Activated T-cell treated with anti-CD3 and anti-CD28 coated beads for 1 hour (primary cell): ENCODE data around the gene SDHA.

Source experiments
- DNase-seq: peaks from one replicate; pipeline ENCODE4 v3.0.0-alpha.2; 2020; ENCODE audit warnings: low read depth

SDHA gene

GRCh38 chr5:217494-218456, at the start of gene SDHA, which contains the start of gene CCDC127:
Gene SDHA (plus strand): TSS chr5:218320. CDS start chr5:218356, 36 bp downstream.
Gene CCDC127 (minus strand): TSS chr5:218153. CDS start chr5:216849, 1,304 bp downstream.
- peak; percentile 99 for DNase-seq

DNA sequence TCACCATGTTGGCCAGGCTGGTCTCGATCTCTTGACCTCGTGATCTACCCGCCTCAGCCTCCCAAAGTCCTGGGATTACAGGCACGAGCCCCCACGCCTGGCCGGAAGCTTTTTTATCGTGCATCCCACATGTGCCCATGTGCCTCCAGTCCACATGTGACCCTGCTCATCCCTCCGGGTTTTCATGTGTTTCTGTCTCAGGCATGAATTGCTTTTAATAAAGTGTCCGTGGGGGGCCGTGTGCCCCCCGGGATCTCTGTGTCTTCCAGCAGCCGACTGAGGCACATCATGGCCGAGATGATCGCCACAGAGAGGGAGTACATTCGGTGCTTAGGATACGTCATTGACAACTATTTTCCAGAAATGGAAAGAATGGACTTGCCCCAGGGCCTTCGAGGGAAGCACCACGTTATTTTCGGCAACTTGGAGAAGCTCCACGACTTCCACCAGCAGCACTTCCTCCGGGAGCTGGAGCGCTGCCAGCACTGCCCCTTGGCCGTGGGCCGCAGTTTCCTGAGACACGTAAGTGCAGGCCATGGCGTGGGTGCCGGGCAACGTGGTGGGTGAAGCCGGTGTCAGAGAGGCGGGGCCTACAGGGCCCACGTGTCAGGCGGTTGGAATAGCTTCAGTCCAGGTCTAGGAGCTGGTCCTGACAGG, 48.9 kb upstream of the SDHA start:
- no peak for DNase-seq

- DNase-seq = no peak
Measured at GRCh38 chr5:169728-170094, 48.4 kb upstream of the SDHA start.

GRCh38 chr5:170971-171800, 46.9 kb upstream of the SDHA start:
- DNase-seq = no peak

DNA sequence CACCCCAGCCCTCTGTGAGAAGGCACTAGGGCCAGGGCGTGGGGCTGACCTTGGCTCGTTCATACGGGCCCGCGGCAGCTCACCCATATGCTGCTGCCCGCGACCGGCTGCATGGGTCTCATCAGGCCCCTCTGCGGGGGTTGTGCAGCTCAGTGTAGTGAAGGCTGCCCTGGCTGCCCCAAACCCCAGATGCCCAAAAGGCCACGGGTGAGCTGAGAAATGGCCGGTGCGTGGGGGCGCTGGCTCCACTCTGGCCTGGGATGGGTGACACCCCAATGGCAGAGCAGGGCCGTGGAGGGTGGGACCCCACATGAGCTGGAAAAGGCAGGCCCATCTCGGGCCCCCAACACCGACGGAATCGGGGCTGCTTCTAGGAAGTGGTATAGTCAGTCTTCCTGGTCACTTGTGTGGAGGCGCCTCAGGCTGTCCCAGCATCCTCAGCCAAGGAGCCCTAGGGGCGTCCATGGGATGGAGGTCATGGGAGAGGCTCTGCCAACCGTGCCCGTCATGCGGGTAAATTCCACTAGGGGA, 46.3 kb upstream of the SDHA start:
- no peak for DNase-seq

DNA sequence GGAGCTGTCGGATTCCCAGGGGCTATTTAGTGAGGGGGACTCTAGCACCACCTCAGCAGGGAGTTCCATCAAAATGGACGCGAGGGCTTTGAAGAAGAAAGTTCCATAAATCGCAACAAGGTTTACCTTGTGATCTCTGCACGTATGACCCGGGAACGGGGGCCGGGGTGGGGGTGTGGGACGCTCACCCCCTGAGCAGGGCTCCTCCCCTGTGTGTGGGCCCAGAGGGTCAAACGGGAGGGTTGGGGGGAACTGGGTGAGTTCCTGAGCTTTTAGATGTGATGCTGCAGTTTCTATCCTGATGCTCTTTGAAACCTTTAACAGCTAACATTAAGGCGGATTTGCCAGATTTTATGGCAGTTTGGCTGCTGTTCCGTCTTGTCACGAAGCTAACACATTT, 45.7 kb upstream of the SDHA start:
- DNase-seq = no peak

DNA sequence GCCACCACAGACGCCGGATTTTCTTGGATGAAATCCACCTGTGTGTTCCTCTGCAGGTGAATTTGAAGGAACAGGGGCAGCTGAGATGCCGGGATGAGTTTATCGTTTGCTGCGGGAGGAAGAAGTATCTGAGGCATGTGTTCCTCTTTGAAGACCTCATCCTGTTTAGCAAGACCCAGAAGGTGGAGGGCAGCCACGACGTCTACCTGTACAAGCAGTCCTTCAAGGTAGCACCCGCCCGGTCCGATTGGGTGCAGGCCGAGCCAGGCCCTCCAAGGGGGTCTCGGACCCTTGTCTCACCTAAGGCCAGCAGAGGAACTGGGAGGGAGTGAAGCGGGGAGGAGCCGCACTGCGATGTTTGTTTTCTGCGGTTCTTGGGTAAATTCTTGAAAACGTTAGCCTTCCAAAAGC, 45.3 kb upstream of the SDHA start:
- DNase-seq = no peak

- no peak for DNase-seq
Measured at GRCh38 chr5:173392-174290, 44.5 kb upstream of the SDHA start.

- no peak for DNase-seq
Measured at GRCh38 chr5:174291-174600, 43.9 kb upstream of the SDHA start.

- no peak for DNase-seq
Measured at GRCh38 chr5:174876-175465, 43.1 kb upstream of the SDHA start.

GRCh38 chr5:176296-176823, 41.8 kb upstream of the SDHA start:
- DNase-seq = no peak

- DNase-seq = no peak
Measured at GRCh38 chr5:178110-178509, 40.0 kb upstream of the SDHA start.

- no peak for DNase-seq
Measured at GRCh38 chr5:179401-179800, 38.7 kb upstream of the SDHA start.

DNA sequence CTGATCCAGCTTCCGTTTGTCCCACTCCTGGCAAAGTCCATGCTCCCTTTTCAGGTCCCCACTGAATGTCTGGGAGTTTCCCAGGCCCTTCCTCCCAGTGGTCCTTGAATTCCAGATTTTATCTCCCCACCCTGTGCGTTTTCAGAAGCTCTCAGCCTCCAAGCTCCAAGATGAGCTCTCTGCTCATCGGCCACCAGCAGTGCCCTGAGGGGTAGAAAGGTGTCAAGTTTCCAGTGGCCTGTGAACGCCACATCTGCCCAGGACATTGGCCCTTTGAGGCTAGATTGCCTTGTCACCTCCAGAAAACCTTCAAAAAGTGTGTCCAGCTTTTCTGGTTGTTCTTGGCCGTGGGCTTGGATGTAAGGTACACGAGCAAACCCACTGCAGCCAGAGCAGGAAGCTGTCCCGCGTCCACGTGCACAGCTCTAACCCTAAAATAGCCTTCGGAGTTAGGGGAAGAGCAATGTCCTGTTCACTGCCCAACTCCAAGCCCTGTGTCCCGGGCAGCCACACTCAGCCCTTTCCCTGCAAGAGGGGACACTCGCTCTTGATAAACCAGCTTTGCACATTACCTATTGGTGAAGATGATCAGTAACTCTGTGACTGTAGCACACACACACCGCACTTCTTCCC, 37.7 kb upstream of the SDHA start:
- DNase-seq = no peak

DNA sequence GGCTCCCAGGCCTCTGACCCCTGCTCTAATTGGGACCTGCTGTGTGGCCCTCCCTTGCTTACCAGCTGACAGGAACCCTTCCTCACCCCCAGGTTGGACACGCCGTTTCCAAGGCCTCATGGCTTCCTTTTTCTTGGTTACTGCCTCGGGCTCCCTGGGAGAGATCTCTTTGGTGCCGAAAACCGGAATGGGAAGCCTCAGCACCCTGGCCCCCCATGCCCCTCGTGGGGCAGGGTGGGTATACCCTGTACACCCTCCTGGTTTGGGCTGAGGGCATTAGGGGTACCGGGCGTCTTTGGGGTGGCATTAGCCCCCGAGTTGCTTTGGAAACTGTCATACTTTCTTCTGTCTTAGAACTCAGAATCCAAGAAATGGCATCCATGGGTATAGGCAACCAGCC, 37.0 kb upstream of the SDHA start:
- DNase-seq = no peak

- DNase-seq = no peak
Measured at GRCh38 chr5:181566-181965, 36.6 kb upstream of the SDHA start.

GRCh38 chr5:182126-182525, 36.0 kb upstream of the SDHA start:
- DNase-seq = no peak

- DNase-seq = no peak
Measured at GRCh38 chr5:184471-184870, 33.6 kb upstream of the SDHA start.

GRCh38 chr5:185095-186070, 32.7 kb upstream of the SDHA start:
- no peak for DNase-seq
